NOMO-1 treated with DMSO at 0.1 percent for 48 hours (cell line): ENCODE measurements around the gene MAN2A2.
"Not testable (repeated sequence)": the region's sequence is repeated elsewhere in the genome, so short reads cannot be mapped to it uniquely, and the experiment has no call there.

ENCODE experiments used
- DNase-seq: peaks from one replicate; lab custom pipeline; 2025; ENCODE audit not compliant: unreplicated experiment; lab: John Stamatoyannopoulos, UW

Gene MAN2A2

DNA sequence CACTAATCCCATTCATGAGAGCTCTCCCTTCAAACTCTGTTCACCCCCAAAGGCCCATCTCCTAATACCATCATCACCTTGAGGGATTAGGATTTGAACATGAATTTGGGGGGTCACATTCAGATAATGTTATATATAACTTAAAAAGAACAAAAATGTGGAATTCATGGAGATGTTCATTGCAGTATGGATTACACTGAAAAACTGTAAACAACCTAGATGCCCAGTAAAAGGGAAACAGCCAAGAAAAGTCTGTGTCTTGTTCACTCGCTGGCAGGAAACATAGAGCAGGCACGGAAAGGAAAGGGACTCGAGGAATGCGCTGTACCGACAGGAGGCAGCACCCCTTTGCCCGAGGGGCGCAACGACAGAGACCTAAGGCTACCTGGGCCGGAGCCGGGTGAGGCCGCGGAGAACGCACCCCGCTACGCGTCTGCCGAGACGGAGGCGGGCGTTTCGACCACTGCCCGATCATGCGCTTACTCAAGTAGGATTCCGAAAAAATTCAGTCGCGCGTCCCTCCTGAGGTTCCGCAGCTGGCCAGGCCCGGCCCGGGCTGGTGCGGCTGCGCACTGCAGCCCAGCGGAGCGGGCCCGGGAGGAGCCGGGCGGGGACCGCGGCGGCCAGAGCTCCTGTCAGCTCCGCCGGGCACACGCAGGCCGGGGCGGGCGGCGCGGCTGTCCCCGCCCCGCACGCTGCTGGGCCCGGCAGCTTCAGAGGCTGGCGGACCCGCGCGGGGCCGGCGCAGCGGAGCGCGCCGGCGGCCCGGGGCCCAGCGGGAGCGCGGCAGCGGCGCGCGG, 862 bp upstream of the MAN2A2 start:
- peak; percentile 78 for DNase-seq

DNA sequence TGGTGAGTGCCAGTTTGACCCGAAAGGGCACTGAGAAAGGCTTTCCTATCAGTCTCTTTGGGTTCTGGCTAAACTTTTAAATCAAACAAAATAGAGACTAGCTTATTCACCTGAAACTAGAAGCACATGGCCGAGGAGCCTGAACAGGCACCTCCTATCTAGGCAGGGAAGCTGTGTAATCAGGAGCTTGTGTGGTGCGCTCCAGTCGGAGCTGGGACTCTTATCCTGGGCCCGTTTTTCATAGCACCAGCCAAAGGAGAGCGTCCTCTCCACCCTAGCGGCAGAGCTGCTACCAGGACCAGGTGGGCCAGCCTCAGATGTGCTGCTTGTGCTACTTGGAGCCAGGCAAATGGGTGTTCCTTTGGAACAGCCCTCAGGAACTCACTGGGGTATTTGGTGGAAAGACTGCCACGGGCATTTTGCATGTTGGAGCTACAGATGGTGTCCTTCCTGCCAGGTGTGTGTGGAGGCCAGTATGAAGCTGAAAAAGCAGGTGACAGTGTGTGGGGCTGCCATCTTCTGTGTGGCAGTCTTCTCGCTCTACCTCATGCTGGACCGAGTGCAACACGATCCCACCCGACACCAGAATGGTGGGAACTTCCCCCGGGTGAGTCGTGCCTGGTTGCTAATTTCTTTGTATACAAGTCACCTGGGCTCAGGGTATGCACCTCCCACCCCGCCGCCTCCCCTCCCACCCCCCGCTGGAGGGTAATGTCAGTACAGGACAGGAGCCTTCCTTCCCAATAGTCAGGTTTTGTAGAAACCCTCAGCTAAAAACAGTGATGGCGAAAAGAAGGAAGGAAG, 833 bp downstream of the MAN2A2 start:
- DNase-seq, result no peak

- no peak for DNase-seq
Observed at GRCh38 chr15:90904746-90905145, 1.6 kb downstream of the MAN2A2 start.

GRCh38 chr15:90905306-90906180, 2.4 kb downstream of the MAN2A2 start:
- DNase-seq, result no peak

DNA sequence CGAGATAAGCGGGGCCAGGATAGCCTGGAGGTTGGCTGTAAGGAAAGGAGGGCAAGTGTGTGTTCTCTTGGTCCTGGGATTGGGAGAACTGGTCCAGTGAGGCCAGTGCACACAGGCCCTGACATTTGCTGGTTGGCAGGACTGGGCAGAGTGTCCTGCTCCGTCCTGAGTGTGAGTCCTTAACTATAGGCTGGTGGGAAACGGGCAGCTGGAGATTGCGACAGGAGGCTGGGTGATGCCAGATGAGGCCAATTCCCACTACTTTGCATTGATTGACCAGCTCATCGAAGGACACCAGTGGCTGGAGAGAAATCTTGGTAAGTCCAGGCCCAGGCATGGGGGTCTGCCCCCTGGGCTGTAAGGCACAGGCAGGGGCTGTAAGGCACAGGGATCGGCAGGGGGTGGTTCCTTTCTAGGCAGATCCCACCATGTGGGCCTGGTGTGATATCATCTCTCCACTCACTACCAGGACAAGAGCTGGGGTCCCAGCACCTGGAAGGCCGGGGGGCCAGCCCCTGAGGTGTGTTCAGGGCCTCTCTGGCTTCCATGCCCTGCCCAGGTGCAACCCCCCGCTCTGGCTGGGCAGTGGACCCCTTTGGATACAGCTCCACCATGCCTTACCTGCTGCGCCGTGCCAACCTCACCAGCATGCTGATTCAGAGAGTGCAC, 3.2 kb downstream of the MAN2A2 start:
- DNase-seq, result no peak

DNA sequence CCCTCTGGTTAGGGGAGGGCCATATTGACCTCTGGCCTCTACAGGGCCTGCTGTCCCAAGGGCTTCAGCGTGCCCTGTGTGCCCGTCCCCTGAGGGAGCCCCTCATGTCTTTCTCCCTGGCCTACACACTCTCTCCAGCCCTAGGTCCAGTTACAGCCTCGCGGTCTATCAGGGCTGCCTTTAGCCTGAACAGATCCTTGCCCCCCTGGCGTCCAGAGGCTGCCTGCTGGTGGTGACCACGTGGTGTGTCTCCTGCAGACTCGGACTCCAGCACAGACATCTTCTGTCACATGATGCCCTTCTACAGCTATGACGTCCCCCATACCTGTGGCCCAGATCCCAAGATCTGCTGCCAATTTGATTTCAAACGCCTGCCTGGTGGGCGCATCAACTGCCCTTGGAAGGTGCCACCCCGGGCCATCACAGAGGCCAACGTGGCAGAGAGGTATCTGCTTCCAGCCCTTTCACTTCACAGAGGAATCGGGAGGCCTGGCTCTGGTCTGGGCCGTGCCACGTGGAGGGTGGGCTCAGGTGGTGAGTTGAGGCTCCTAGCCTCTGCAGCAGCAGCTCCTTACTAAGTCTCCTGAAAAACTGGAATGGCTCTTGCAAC, 4.1 kb downstream of the MAN2A2 start:
- no peak for DNase-seq

DNA sequence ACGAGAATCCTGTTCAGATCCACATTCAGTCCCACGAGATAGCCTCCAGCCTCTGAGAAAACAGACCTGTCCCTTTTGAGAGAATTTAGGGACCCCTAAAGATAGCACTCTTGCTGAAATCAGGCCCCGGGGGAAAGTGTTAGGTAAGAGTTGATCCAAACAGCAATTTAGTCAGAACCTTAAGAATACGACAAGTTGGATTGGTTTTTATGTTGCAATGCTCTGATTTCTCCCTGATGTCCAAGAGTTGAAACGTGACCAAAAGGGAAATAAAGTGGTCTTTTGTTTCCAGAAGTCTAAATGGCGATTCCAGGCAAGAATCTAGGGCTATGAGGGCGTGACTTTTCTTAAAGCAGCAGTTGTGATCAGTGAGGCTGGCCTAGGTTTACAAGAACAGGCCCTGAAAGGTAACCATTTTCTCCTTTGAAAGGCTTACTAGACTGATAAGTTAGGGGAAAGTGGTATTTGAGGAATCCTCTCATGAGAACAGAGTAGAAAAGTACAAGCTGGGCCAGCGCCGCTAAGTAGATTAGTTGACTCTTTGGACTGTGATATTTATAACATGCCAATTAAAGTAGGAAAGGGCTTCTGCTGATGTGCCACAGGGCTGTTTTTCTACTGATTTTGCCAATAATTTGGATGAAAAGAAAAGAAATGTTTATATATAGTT, 4.9 kb downstream of the MAN2A2 start:
- DNase-seq, result no peak

- not testable (repeated sequence) for DNase-seq
Observed at GRCh38 chr15:90909449-90909848, 6.3 kb downstream of the MAN2A2 start.

DNA sequence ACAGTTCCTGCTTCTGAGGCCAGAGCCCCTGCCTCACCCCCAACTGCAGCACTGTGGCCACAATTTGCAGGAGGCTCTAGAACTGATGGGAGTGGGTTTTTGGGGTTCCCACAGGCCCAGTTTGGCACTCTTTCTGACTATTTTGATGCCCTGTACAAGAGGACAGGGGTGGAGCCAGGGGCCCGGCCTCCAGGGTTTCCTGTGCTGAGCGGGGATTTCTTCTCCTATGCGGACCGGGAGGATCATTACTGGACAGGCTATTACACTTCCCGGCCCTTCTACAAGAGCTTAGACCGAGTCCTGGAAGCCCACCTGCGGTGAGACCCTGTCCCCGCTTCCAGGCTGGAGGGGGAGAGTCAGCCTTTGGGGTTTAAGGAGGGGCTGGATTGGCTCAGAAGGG, 6.9 kb downstream of the MAN2A2 start:
- DNase-seq, result no peak

GRCh38 chr15:90910441-90911301, 7.6 kb downstream of the MAN2A2 start:
- DNase-seq, result no peak

GRCh38 chr15:90911302-90911623, 8.2 kb downstream of the MAN2A2 start:
- no peak for DNase-seq

GRCh38 chr15:90911906-90912769, 9.0 kb downstream of the MAN2A2 start:
- DNase-seq, result no peak

GRCh38 chr15:90912770-90913075, 9.6 kb downstream of the MAN2A2 start:
- DNase-seq, result no peak

DNA sequence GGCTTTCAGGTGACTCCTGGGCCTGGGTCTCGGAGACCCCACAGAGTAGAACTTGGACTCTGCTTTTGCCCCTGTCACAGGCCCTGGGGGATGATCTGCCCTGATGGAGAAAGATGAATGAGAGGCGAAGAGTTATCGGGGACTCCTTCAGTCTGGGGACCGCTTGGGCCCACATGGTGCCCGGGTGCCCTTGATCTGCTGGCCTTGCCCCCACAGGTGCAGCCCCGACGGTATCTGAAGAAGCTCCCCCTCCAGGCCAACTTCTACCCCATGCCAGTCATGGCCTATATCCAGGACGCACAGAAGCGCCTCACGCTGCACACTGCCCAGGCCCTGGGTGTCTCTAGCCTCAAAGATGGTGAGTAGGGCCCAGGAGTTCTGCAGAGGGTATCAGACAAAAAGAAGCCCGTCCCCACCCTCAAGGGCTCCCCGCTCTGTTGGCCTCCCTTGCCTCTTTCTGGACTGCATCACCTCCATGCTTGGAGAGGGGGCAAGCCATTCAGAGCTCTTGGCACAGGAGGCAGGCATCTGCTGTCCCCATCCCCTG, 10.4 kb downstream of the MAN2A2 start:
- DNase-seq, result no peak

- peak; percentile 79 for DNase-seq
Observed at GRCh38 chr15:90914305-90915080, 11.4 kb downstream of the MAN2A2 start.

- no peak for DNase-seq
Observed at GRCh38 chr15:90915216-90915807, 12.2 kb downstream of the MAN2A2 start.
